ENCODE results near the gene CRNN.

The CRNN gene

DNA sequence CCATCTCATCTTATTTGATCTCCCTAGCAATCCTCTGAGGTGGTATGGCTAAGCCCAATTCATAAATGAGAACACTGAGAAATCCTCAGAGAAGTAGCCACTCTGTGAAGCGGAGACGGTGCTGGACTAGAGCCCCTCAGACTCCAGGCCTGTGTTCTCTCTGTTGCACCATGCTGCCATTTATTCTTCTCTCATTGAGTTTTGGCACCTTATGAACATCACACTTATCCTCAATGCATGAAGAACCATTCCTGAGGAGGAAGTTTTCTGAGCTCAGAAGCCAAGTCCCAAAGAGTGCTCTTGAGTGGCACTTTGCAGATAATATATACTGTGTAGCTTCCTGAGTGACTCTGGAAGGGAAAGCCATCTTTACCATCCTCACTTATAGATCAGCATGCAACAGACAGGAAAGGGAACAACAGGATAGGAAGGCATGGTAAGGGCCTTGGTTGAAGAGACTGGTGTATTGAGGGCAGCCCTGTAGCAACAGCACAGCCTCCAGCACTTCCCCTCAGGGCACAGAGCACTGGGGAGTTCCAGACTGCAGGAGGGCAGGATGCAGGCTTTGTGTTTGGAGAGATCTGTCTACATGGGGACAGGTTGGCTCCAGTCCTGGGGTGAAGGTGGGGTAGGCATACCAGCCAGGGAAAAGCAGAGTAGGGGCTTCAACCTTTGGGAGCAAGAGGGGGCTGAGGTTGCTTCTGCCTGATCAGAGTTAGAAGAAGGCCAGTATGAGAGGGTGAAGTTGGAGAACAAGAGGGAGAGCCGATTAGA lies 1.6 kb upstream of the CRNN start:
- DNase-seq, result no peak

DNA sequence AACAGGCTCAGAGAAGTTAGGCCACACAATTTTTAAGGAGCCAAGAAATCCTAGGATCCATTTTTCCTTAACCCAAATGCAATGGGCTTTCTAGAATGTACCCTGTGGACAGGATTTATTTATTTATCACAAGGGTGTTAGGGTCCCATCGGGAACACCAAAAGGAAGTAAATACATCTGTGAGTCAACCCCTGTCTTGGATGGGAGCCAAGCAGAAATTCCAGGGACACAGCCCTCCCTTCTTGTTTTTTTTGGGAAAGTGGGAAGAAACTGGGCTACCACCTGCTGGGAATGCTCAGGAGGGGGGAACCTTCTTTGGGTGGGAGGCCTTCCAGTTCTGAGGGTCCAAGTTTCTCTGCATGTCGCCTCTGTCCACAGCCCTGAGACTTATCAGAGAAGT lies 1.3 kb downstream of the CRNN start:
- no peak for DNase-seq

DNA sequence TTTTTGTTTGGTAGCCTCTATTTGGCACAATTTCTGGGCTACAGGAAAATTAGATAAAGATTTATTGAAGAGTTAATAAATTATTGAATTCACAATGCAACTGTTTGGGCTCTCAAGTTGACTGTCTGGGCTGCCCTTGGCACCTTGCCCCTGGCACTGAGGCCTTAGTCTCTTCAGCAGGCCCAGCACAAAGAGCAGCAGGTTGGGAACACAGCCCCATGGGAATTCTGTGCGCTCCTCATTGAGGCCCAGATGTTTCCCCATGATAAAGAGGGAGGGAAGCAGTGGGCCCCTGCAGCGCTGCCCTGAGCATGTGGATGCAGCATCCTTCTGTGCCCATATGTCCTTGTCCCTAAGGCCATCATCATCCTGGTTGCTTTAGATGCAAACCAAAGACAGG lies 2.9 kb downstream of the CRNN start:
- no peak for DNase-seq

DNA sequence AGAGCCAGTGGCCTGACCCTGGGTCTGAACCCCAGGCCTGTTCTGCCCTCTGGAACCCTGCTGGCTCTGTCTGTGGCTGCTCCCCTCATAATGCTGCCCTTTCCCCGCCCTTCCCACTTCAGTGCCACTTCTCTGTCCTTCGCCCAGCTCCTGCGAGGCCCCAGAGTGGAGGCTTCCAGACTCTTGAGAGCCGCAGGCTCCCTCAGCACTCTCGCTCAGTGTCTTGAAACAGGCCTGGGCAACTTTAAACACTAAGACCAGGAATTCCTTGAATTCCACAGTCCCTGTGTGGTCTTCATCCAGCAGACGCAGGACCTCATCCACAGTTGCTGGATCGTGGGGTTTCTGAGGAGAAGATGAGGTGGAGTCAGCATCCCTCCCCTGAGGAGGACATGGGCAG lies 3.5 kb downstream of the CRNN start:
- no peak for DNase-seq

GRCh38 chr1:152410028-152410427 lies 4.0 kb downstream of the CRNN start:
- DNase-seq, result no peak

DNA sequence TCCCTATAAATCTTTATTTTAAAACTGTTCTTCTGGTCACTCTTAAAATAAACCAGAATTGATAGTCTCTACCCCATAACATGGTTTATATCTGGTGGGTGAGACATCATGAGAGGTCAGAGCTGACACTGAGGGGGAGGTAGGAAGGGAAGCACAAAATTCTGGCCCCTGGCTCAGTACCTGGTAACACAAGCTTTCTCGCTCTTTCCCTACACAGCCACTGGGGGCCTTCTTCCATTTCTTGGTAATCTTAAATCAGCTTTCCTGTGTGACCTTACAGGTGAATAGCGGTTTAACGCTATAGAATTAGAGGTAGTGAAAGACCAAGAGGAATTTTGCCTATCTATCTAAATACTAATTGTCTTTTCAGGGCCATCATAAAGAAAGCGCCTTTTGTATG lies 5.4 kb downstream of the CRNN start:
- no peak for DNase-seq

- no peak for DNase-seq
These were observed 15.0 kb downstream of the CRNN start for GRCh38 chr1:152398812-152399698.

DNA sequence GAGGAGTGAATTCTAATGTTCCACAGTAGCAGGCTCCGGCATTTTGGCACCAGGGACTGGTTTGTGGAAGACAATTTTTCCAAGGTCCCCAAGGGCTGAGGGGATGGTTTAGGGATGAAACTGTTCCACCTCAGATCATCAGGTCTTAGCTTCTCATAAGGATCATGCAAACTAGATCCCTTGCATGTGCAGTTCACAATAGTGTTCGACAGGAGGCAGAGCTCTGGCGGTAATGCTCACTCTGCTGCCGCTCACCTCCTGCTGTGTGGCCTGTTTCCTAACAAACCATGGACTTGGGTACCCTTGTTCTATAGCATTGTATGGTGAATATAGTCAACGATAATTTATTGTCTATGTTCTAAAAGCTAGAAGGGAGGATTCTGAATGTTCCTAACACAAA lies 16.6 kb downstream of the CRNN start:
- no peak for DNase-seq

DNA sequence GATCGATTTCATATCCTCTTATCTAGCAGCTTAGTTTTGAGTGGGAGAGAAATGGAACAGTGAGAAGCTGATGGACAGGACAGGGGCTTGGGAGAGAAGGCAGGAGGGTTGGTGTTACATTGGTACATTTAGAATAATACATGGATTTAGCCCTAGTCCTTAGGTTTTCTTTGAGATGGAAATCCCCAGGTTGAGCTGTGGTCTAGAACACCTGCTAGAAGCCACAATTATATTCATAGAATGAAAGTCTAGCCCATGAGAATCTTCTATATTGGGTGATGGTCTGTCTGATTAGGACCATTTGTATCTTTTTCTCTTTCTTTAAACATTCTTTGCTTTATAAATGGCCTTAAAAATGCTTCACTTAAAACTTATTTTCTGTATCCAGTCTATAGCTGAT lies 19.9 kb downstream of the CRNN start:
- DNase-seq, result no peak

GRCh38 chr1:152392909-152393308 lies 21.2 kb downstream of the CRNN start:
- no peak for DNase-seq

DNA sequence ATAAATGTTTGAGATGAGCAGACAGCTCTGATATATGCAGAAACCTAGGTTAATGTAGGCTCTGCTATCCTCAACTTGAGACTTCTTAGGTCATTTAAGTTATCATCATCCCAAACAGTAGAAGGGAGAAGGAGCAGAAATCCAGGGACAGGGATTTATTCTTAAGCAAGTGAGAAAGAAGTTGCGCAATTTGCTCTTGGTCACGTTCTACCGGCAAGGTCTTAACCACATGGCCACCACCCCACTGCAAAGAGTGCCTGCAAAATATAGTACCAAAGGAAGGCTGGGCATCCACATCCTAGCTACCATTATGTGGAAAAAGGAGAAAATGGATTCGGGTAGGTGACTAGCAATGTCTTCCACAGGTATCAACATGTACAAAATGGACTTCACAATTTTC lies 25.2 kb downstream of the CRNN start:
- DNase-seq, result no peak

DNA sequence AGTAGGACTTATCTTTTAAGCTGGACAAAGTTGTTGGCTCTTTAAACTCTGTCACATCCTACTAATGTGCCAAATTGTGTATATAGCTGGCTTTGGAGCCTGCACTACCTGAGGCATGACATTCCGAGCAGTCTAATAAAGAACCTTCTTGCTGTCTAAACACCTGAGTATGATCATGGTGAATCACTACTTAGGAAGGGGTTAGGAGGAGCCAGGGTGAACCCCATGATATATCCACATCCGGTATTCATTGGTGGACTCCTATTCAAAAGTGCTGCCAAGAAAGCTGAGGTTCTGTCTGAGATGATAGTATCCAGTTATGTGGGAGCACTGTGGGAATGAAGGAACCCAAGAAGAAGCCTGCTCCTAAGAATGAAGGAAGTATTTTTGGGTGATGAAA lies 27.1 kb downstream of the CRNN start:
- DNase-seq, result no peak

DNA sequence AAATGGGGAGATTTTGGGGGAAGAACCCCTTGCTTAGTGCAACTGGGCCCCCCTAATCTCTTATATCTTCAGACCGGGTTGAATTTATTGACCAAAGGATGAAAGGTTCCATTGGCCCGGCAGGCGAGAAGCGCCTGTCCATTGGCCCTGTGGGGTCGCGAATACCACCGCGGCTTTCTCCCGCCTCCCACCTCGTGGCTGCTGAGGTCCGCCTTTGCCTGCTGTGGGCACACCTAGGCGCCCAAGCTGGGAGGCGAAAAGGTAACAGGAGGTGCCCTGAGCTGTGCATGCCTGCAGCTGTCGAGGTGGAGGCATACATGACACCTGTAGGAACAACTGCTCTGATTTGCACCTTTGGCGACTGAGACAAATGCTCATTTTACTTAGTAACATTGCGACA lies 33.1 kb downstream of the CRNN start:
- no peak for DNase-seq

DNA sequence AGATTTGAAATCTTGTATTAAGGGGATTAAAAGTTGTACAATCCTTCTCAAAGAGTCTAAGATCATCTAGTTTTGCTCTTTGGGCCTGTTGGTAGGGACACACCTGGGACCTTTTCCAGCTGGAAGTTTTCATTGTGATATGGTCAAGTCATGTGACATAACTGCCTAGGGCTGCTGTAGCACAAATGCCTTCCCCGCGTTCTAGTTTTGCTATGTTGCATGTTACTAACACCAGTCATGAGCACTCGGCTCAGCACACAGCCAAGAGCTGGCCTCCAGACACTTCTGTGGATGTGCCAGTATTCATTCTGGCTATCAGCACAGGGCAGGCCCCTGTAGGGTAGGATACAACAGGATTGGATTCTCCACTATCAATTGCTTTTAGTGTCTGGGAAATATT lies 39.6 kb downstream of the CRNN start:
- DNase-seq, result no peak

GRCh38 chr1:152372672-152373071 lies 41.4 kb downstream of the CRNN start:
- no peak for DNase-seq

DNA sequence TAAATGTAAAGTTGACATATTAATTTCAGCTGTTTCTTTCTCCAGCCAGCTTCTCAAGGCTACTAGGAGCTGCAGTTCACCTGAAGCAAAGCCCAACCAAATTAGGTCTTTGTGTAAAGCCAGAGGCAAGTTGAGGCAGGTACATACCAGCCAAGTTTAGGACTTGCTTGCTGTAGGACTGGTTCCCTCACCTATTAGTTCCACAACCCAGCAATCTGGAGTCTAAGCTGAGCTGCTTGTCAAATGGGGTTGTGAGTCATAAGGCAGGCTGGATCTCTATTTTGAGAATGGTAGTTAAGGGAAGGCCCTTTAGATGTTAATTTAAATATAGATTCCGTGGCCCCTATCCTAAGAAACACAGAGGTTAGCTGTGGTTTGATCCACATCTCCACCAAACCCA lies 46.6 kb downstream of the CRNN start:
- DNase-seq, result no peak

DNA sequence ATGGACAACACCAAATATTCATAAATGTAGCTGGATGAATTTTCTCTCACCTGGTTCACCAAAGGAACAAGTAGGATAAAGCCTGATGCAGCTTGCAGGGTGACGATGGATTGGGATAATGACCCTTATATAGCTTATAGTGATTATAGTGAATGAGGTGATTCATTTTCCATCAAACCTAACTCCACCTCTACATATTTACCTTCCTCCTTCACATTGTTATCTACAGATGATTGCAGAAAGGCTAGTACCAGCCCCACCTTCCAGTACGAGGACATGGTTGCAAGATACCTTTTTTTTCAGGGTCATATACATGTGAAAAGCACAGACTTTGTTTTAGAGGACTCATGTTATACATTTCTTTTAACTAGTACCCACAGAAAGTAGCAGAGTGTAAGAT lies 54.2 kb downstream of the CRNN start, which contains the start of gene FLG2:
FLG2 (minus strand) TSS at position 101 of the 400 bp plus-strand sequence. CDS start 1,122 bp downstream, outside the sequence.
- no peak for DNase-seq
